Kidney epithelial cell (primary cell): Measurements from ENCODE around the gene CDC45. TPM values are rescaled to one million over a fixed set of nuclear protein-coding genes. Genes with fewer than 3 reads are reported as not detected.
"Not testable (repeated sequence)": the region's sequence is repeated elsewhere in the genome, so short reads cannot be mapped to it uniquely, and the experiment has no call there.

Source experiments
- DNase-seq: peaks from one replicate; pipeline ENCODE4 v3.0.0-alpha.2; 2010; ENCODE audit warnings: low read depth
- H3K27me3 ChIP-seq: 2 replicates; pipeline ENCODE4 v1.6.0; 2011; ENCODE audit warnings: low read length; ENCODE audit not compliant: control insufficient read depth, insufficient read depth
- H3K36me3 ChIP-seq: 2 replicates; pipeline ENCODE4 v1.5.1; 2011; ENCODE audit warnings: low read length; ENCODE audit not compliant: control insufficient read depth, insufficient read depth
- H3K4me3 ChIP-seq: 2 replicates; pipeline ENCODE4 v1.5.1; 2011; ENCODE audit warnings: low read depth, mild to moderate bottlenecking, control low read depth, low read length
- total RNA-seq: library from RNA; depleted of rRNA; stranded (reverse); fragments of >200 nt; gene quantifications from 2 replicates; pipeline ENCODE4 v1.2.3, GENCODE V29; 2015
- TF ChIP-seq, protein P1 (sequence below): IDR thresholded peaks from 2 replicates; pipeline ENCODE4 v1.5.1; 2011; ENCODE audit warnings: mild to moderate bottlenecking, moderate library complexity, low read length, control low read depth, inconsistent platforms; ENCODE audit not compliant: insufficient read depth, poor library complexity, severe bottlenecking

The CDC45 gene
- total RNA-seq, 1 donor from 2014 or later = 5.6 TPM

DNA sequence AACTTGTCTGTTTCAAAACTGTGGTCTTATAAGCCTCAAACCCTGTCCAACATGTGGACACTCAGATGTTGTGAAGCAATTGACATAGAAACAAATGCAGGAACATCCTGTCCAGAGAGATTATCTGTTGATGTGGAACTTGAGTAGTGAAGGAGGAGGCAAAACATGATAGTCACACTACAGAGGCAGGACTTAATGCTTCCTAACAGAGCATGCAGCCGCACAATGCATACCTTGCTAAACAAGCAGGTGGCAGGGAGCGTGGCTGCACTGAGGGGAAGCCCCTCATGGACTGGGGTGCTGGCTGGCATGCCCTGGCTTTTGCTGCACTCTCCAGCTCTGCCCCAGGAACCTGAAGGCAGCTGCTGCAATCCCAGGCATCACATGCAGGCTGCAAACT, 37.6 kb upstream of the CDC45 start:
- H3K36me3 ChIP-seq = peaks cover 2% of the 10 kb centered on the region
- DNase-seq = no peak
- TF ChIP-seq, protein P1, sequence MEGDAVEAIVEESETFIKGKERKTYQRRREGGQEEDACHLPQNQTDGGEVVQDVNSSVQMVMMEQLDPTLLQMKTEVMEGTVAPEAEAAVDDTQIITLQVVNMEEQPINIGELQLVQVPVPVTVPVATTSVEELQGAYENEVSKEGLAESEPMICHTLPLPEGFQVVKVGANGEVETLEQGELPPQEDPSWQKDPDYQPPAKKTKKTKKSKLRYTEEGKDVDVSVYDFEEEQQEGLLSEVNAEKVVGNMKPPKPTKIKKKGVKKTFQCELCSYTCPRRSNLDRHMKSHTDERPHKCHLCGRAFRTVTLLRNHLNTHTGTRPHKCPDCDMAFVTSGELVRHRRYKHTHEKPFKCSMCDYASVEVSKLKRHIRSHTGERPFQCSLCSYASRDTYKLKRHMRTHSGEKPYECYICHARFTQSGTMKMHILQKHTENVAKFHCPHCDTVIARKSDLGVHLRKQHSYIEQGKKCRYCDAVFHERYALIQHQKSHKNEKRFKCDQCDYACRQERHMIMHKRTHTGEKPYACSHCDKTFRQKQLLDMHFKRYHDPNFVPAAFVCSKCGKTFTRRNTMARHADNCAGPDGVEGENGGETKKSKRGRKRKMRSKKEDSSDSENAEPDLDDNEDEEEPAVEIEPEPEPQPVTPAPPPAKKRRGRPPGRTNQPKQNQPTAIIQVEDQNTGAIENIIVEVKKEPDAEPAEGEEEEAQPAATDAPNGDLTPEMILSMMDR = no peak
- no peak overlapping the region for H3K4me3 ChIP-seq
- H3K27me3 ChIP-seq = no peaks in the 10 kb centered on the region

DNA sequence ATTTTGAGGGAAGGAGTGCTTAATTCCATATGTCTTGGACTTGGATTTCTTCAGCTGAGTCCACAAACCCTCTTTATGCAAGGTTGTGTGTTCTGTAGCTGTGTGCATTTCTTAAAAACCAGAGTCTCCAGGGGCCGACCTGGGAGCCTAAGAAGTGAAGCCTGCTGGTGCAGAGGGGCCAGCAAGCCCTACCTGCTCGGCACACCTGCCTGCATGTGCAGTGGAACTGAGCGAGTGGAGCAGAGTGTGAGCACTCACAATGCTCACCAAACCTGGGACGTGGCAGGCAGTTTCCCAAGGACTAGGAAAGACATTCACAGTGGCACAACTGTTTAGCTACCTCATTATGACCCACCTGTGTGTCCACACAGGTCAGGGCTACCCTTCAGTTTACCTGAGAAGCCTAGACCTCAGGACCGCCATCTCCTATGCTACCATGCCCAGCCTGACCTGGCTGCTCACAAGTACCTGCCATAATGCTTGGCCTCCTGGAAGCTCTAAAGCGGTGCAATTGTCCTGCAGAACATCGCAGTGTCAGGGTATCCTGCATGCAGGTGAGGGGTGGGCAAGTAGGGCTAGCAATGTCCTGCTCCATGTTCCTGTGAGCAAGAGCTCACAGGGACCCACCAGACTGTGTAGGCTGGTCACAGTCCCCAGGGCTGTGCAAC, 36.0 kb upstream of the CDC45 start:
- TF ChIP-seq, protein P1 = no peak

DNA sequence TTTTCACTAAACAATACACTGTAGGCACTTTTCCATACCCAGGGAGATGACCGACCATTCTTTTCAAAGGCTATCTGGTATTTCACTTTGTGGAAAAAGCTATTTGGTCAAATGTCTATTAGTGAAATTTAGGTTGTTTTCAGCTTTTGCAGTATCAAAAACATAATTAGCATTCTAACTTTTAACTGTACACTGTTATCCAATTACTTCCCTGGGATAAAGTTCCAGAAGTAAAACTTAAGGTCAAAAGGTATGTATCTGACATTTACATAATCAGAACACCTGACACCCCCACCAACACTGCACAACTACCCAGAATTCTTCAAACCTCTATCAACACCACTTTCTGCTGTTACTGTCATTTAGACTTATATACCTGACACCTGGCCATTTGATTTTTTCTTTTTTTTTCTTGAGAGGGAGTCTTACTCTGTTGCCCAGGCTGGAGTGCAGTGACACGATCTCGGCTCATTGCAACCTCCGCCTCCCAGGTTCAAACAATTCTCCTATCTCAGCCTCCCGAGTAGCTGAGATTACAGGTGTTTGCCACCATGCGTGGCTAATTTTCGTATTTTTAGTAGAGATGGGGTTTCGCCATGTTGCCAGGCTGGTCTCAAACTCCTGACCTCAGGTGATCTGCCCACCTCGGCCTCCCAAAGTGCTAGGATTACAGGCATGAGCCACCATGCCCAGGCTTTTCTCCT, 34.3 kb upstream of the CDC45 start:
- H3K4me3 ChIP-seq, DNase-seq, H3K36me3 ChIP-seq: not testable (repeated sequence)

More for the DNA sequence above, 36.0 kb upstream of the CDC45 start:
- Histone ChIP-seq H3K27me3 (no peaks in the 10 kb centered on the region), H3K4me3 (no peak overlapping the region), H3K36me3 (peaks cover 2% of the 10 kb centered on the region)
- no peak for DNase-seq

DNA sequence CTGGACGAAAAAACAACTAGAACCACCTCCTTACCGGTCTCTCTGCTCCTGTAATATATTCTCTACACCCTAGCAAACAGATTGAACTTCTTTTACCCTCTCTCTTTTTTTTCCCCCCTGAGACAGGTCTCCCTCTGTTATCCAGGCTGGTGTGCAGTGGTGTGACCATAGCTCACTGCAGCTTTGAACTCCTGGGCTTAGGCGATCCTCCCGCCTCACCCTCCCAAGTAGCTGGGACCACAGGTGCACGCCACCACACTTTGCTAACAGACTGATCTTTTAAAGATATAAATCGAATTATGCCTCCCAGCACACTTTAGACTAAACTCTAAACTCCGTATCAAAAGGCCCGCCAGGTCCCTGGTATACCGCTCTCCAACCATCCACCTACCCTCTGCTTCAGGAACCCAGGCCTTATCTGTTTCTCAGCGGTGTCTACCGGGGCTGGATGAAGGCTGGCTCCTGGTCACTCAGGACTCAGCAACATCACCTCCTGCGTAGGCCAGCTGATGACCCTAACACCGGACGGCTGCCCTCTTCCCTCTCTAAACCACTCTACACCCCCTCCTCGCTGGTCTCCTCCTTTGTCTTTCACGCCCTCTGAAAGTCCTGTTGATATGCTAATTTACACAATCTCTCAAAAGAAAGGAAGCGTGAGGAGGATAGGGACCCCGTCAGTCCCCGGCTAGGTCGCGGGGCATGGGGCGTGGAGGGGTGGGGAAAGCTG, 33.0 kb upstream of the CDC45 start:
- peaks cover 2% of the 10 kb centered on the region for H3K36me3 ChIP-seq
- no peak for DNase-seq
- no peaks in the 10 kb centered on the region for H3K27me3 ChIP-seq
- peak overlapping the region; percentile 67 for H3K4me3 ChIP-seq
- TF ChIP-seq, protein P1 = no peak

More for the DNA sequence above, 34.3 kb upstream of the CDC45 start:
- not testable (repeated sequence) for H3K27me3 ChIP-seq

DNA sequence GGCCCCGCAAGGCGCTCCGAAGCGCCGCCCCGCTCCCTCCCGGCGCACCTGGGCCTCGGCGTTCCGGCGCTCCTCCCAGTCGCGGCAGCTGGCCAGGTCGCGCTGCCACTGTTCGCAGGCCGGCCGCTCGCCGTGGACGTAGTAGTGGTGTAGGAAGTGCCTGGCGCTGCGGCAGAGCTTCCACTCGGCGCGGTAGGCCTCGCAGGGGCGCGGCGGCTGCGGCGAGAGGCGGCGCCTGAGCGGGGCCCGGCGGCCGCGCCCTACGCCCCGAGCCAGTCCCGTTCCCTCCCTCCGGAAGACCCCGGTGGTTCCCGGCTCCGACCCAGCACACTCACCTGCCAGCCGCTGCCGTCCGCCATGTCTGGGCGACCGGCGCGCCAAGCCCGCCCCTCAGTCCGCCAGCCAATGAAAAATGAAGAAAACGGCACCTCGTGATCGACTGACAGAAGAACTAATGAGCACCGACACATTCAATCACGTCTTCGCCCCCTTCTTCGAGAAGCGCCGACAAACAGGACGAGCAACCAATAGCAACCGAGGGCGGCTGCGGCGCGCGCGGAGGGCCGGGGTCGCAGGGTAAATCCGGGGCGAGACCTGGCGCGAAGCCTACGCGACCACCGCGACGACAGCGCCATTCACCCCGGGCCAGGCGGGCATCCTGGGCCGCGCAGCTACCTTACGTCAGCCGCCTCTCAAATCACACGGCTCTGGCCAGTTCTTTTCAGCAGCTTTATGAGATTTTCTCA, 32.2 kb upstream of the CDC45 start, which contains the start of gene C22orf39:
Gene C22orf39, minus strand, starts transcription at position 382 of the 746 bp plus-strand sequence. Its CDS starts 23 bp downstream, at position 359.
- TF ChIP-seq, protein P1 = no peak
- DNase-seq = peak; percentile 68
- Histone ChIP-seq H3K36me3 (peaks cover 2% of the 10 kb centered on the region), H3K27me3 (no peaks in the 10 kb centered on the region), H3K4me3 (peak within 1 kb of the TSS; percentile 67)
